Suppressor macrophage treated with lipopolysaccharide for 1 hour (primary cell): ENCODE measurements around the gene CCM2.

Source experiments
- DNase-seq, 3 donors: peaks; one replicate each; pipeline ENCODE4 v3.0.0-alpha.2; 2020 to 2022

The CCM2 gene

DNA sequence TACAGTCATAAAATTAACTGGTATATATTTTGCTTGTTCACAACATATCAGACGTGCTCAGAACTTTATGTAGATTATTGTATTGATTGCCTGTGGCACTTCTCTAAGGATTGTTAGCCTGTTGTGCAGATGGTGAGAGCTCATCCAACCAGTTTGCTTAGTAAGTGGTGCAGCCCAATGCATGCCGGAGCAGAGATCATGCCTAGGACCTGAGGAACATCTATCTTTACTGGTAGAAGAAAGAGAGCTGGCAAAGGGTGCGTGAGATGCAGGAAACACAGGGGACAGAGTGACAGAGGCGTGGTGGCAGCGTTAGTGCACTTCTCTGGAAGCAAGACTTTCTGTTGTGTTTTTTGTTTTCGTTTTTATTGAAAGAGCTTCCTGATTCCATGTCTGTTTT lies 35.9 kb downstream of the CCM2 start:
- DNase-seq, result no peak

GRCh38 chr7:45036317-45036716 lies 36.3 kb downstream of the CCM2 start:
- no peak for DNase-seq

- no peak for DNase-seq
These were observed 36.8 kb downstream of the CCM2 start for GRCh38 chr7:45036796-45037195.

- no peak for DNase-seq
These were observed 37.9 kb downstream of the CCM2 start for GRCh38 chr7:45037876-45038275.

DNA sequence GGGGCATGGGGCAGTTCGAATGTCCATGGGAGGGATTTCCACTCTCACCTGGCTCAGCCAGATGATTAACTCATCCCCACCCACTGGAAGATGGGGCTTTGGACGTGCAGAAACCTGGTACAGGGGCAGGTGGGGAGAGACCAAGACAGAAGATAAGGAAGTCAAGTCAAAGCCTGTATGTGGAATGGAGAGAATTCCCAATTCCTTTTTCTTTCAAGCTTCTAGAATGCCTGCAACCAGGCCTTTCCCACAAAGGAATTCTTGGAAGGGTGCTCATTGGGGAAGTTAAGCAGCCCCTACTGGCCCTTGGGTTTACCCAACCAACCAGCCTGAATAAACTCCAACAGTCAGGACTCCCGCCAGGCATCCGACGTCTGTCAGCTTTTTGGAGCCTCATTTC lies 39.1 kb downstream of the CCM2 start:
- no peak for DNase-seq

DNA sequence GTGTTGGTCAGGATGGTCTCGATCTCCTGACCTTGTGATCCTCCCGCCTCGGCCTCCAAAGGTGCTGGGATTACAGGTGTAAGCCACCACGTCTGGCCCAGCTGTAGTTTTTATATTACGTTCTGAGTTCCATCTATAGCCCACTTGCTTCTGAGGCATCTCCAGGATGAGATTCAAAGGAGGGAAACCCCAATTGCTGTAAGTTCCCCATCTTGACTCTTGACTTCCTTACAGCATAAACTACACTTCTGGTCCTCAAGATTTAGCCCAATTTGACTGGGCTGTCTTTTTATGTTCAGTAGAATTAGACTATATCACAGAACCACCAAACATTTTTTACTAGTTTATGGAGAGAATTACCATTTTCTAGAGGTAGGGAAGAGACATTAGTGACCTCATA lies 44.3 kb downstream of the CCM2 start:
- DNase-seq, result peak; percentile 59 to 63 (median 59)

- DNase-seq, result no peak
These were observed 48.7 kb downstream of the CCM2 start for GRCh38 chr7:45048748-45049147.

DNA sequence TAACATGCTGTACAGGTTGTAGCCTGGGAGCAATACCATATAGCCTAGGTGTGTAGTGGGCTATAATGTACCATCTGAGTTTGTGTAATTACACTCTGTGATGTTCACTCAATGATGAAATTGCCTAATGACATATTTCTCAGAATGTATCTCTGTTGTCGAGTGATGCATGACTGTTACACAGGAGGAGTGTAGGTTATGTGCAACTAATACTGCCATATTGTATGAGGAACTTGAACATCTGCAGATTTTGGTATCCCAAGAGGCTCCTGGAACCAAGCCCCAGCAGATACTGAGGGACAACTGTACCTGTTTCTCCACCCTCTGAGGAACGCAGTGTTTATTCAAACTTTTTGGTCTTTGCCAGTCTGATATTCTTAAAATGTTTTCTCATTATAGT lies 50.2 kb downstream of the CCM2 start:
- DNase-seq, result no peak

GRCh38 chr7:45052011-45052410 lies 52.0 kb downstream of the CCM2 start:
- no peak for DNase-seq

GRCh38 chr7:45053401-45053800 lies 53.4 kb downstream of the CCM2 start:
- DNase-seq, result no peak

GRCh38 chr7:45053941-45054340 lies 53.9 kb downstream of the CCM2 start:
- DNase-seq, result no peak

DNA sequence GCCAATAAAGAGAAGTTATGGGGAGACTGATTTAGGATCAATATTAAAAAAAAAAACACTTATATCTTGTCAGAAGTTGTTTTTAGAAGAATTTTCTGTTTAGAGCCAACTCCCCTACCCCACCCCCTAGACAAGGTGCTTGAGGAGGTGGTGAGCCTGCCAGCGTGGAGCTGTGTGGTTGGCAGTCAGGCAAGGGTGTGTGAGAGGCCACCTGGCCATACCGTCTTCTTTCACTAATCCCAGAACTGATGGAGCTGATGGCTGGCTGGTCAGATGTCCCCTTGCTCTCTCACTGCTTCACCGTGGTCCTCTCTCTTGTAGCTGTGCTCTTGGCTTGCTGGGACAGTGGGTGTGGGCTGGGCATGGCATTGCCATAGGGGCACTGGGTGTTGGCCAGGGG lies 54.4 kb downstream of the CCM2 start:
- DNase-seq, result no peak

DNA sequence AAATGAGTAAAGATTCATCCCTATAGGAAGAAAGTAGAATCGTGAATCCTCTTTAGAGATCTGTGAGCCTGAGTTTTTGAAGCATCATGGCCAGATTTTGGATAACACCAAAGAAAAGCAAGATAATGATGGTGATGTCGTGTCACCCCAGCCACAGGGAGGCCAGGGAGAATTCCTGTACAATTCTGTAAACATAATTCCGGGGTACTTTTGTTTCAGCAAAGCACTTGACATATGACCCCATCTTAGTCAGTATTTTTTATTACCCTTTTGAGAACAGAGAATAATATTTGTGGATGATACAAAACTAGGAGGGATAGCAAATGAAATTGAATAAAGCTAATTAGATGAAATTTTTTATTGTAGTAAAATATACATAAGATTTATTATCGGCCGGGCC lies 55.0 kb downstream of the CCM2 start:
- no peak for DNase-seq

DNA sequence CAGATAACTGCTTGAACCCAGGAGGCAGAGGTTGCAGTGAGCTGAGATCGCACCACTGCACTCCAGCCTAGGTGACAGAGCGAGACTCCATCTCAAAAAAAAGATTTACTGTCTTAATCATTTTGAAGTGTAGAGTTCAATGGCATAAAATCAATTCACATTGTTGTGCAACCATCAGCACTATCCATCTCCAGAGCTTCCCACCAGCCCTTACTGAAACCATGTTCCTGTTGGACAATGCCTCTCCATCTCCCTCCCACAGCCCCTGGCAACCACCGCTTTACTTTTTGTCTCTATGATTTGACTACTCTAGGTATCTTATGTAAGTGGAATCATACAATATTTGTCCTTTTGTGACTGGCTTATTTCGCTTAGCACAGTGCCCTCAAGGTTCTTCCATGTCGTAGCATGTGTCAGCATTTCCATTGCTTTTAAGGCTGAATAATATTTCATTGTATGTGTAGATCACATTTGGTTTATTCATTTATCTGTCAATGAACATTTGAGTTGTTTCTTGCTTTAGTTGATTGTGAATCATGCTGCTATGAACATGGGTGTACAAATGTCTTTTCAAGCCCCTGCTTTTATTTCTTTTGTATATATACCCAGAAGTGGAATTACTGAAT lies 55.7 kb downstream of the CCM2 start:
- DNase-seq, result no peak

DNA sequence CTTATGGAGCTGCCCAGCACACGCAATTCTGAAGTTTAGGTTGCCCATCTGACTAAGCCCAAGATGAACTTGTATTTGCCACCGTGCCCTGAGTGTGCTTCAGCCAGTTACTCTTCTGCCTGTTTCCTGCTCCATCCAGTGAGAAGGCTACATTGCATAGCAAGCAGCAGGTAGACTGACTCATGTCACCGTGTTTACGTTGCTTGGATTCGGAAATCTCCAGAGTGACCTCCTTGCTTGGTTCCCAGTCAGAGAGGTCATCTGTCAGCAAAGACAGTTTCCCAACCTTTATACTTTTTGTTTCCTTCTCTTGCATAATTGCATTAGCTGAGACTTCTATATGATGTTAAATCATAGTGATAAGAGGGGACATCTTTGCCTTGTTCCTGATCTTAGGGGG lies 57.9 kb downstream of the CCM2 start:
- DNase-seq, result peak; percentile 28 to 35 (median 35)

- no peak for DNase-seq
These were observed 60.3 kb downstream of the CCM2 start for GRCh38 chr7:45060295-45060694.

GRCh38 chr7:45061352-45061751 lies 61.4 kb downstream of the CCM2 start:
- no peak for DNase-seq

GRCh38 chr7:45061806-45062425 lies 61.9 kb downstream of the CCM2 start:
- DNase-seq, result peak; percentile 66 to 74 (median 69)

- DNase-seq, result no peak
These were observed 64.2 kb downstream of the CCM2 start for GRCh38 chr7:45064047-45064725.

DNA sequence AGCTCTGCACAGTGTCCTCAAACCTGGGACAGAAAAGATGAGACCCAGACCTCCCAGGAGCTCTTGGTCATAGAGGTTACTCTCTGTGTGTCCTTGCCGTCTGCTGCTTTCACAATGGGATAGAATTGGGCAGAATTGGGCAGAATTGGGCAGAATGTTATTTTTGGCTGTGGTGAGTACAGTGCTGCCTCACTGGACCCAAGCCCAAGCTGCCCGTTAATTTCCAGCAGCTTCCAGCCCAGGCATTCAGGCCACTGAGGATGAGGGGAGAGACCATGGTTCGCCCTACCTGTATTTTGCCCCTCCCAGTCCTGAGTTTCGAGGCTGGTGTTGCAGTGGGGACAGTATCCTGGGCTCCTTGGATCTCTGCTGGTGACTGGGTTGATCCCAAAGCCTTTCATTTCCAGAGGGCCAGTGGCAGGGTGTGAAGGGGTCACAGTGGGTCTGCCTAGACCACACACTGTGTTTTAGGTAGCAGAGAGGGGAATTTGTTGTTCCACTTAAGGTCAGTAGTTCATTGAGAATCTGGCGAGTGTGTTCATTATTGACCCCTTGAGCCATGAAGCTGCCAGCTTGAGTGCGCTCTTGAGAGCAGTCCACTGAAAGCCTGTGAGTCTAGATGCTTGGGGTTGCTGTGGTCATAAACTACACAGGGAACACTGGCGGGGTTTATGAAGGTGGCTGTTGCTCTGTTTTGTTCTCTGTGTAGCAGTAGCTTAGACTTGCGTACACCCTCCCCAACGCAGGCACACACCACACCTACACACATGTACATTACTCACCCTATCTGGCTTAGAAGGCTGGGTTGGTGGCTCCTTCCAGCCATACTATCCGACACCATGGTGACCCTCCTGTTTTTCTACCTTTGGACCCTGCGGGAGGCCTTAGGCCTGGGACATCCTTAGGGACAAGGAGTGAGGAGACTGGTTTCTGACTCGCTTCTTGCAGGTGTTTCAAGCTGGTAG lies 65.3 kb downstream of the CCM2 start:
- no peak for DNase-seq

DNA sequence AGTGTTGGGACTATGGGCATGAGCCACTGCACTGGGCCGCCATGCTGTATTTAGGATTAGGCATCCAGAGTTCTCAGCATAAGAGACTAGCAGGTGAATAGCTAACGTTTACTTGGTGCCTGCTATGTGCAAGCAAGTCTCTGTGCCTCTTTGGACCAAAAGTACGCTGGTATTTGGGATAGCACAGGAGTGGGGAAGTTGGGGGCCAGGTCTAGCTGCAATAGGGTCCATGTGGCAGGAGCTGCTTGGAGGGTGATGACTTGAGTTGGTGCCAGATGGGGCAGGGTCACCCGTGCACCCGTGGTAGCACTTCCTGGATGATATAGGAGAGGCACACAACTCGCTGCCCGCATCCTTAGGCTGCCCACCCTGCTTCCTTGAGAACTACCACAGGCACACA lies 66.4 kb downstream of the CCM2 start:
- DNase-seq, result no peak

GRCh38 chr7:45067582-45067981 lies 67.6 kb downstream of the CCM2 start:
- no peak for DNase-seq
